GM21447 (cell line): ENCODE data around the gene TCF7L2.
"Not testable (repeated sequence)": the region's sequence is repeated elsewhere in the genome, so short reads cannot be mapped to it uniquely, and the experiment has no call there.

Experiments used
- ATAC-seq: cut with Tn5 transposase; IDR thresholded peaks from one replicate; pipeline ENCODE4 v1.9.1; 2021; ENCODE audit not compliant: unreplicated experiment

TCF7L2 gene

GRCh38 chr10:113061557-113061956 is 111.5 kb downstream of the TCF7L2 start:
- no peak for ATAC-seq

DNA sequence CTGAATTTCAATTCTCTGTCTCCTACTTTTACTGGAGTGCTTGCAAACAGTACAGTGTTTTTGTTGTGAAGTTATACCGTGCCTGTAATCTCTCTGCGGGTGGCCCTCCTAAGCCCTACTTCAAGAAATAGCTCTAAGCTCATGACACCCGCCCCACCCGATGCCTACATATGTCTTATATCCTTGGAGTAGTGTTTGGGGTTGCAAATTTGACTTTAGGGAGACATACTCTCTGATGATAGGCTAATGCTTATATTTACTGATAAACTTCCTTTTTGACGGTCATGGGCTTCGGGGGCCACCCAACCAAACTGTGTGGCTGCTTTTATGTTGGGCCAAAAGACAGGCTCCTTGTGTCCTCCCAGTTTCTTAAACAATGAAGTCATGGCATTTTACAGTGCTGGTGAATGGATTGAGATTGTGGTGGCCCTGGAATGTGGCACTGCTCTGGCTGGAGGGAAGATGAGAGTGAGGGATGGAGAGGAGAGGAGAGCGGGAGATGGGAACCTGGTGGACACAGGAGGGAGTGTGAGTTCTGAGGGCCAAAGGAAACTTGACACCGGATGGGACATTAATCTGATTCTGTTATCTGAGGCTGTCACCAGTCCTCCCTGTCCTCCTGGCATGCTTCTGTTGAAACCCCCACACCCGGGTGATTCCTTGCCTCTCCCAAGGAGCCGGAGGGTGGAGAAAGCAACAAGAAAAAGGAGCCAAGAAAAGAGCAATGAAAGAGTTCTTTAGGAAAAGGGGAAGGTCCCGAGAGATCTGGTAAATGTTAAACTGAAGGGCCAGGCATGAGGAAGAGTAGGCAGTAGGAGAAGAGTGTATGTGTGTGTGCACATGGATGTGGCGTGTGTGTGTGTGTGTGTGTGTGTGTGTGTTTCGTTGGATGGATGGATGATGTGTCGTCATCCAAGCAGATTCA is 113.3 kb downstream of the TCF7L2 start:
- no peak for ATAC-seq

GRCh38 chr10:113064039-113064438 is 114.0 kb downstream of the TCF7L2 start:
- no peak for ATAC-seq

GRCh38 chr10:113066120-113066519 is 116.1 kb downstream of the TCF7L2 start:
- ATAC-seq: not testable (repeated sequence)

GRCh38 chr10:113066561-113067312 is 116.7 kb downstream of the TCF7L2 start:
- ATAC-seq: no peak

DNA sequence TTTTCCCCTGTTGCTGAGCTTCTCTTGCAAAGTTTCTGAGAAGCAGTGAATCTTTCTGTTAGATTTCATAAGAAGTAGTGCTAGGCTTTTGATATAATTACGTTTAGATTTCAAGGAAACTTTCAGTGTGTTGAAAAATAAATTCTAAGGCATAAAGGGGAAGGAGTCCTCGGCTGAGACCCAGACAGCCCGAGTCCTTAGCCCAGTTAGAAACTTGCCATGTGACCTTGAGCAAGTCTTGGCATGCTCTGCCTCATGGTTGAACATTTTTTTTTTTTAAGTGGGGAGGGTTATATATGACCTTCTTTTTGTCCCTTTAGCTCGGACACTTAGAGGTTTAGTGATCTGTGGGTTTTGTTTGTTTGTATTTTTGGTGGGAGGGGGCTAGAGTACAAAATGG is 117.5 kb downstream of the TCF7L2 start:
- no peak for ATAC-seq

GRCh38 chr10:113068178-113068890 is 118.3 kb downstream of the TCF7L2 start:
- ATAC-seq: no peak

DNA sequence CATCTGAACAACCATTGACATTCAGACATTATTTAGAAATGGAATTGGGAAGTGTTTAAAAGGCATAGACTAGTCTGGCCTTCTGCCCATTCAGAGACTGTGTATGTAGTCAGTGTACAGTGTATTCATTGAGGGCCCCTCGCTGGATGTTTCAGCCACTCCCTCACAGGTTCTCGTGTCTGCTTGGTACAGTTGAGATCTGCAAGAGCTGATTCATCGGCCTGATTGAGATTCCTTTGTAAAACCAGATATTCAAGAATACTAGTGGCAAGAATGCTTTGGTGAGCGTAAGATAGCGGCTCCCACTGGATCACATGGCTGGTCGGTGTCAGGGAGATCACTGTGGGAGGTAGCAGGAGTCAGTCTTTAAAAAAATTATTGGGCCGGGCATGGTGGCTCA is 119.5 kb downstream of the TCF7L2 start:
- ATAC-seq: no peak

- ATAC-seq: no peak
These were observed 121.4 kb downstream of the TCF7L2 start for GRCh38 chr10:113071446-113071845.

- no peak for ATAC-seq
These were observed 123.6 kb downstream of the TCF7L2 start for GRCh38 chr10:113073549-113074189.

- ATAC-seq: no peak
These were observed 126.9 kb downstream of the TCF7L2 start for GRCh38 chr10:113076949-113077348.

DNA sequence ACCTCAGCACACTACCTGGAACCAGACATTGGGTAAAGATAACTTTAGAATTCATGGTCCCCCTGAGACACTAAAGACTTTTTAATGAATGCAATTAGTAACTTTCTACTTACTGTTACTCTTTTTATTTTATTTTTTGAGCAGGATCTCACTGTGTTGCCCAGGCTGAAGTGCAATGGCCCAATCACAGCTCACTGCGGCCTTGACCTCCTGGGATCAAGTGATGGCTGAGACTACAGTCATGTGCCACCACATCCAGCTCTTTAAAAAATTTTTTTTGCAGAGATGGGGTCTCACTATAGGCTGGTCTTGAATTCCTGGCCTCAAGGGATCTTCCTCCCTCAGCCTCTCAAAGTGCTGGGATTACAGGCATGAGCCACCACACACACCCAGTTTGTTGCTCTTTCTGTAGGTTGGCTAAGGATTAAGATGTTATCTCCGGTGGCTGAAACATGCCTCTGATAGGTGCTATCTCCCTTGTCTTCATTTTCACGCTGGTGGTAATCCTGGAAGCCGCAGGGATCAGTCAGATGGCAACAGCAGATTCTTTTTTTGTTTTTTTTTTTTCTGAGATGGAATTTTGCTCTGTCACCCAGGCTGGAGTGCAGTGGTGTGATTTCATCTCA is 128.3 kb downstream of the TCF7L2 start:
- ATAC-seq: no peak

- no peak for ATAC-seq
These were observed 130.2 kb downstream of the TCF7L2 start for GRCh38 chr10:113080061-113080924.

- ATAC-seq: no peak
These were observed 130.8 kb downstream of the TCF7L2 start for GRCh38 chr10:113080925-113081229.

- no peak for ATAC-seq
These were observed 134.0 kb downstream of the TCF7L2 start for GRCh38 chr10:113084031-113084430.

DNA sequence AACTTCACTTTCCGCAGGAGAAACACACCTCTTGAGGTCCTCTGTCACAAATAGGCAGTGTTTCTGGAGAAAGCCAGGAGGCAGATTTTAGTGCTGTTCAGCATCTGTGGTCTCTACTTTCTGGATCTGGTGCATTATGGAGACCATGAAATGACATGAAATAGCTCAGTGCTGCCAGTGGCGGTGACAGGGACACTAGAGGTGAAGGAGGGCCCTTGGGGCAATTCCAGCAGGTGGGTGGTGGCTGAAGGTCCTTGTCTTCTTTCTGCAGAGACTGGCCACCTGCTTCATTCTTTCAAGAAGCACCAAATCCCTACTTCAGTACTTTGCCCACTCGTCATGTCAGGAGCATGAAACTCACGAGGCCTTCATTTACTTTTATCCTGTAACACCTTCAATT is 135.7 kb downstream of the TCF7L2 start:
- no peak for ATAC-seq

- no peak for ATAC-seq
These were observed 136.2 kb downstream of the TCF7L2 start for GRCh38 chr10:113086282-113086681.

DNA sequence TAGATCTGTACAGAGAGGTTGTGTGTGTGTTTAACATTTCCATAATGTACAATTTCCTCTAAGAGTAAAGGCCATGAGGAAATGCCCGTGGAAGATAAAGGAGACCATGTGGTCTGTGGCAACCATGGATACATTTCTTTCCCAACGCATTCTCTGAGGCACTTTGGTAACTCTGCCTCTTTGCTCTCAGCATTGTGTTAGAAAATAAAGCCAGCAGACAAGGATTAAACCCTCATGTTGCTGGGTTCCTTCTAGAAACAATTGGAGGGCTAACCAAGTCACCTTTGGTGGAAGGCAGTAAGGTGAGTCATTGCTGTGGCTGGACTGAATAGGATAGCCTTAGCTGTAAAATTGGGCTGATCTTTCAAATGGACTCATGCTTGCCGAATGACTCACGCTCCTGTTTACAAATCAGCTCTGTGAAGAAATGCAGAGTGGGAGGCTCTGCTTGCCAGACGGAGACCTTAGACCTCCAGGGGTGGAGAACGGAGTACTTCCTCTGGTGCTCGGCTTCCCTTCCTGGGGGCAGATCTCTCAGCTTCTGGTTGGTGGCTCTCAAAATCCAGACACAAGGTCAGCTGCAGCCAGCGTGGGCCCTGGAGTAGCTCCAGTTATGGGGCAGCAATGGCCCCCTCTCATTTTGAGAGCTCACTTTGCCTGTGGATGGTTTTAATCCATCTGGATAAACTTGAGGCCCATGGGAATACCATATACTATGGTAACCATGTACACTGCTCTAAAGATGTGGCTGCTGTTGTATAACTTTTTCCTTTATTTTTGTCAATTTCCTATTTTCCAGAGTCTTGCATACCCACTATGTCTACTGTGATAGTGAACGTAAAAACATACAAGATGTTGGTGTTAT is 137.3 kb downstream of the TCF7L2 start:
- no peak for ATAC-seq

- no peak for ATAC-seq
These were observed 138.1 kb downstream of the TCF7L2 start for GRCh38 chr10:113088194-113088593.
